ENCODE measurements around the gene FIGN.

FIGN gene

GRCh38 chr2:163735685-163736432, at the start of gene FIGN:
TSS of gene FIGN (minus strand) at chr2:163736008. CDS start at chr2:163734927, 1,081 bp downstream.
- ChIA-PET POLR2A (no interaction called here), CTCF (interaction anchor here (0.9 kb wide), 1 partner anchor 14 kb away, joined by 3 read pairs; no protein-coding TSS in a partner anchor)
- TF ChIP-seq CTCF (IDR thresholded peaks at IDR 0.05; ENCODE audit: control extremely low read depth, extremely low read depth, low read depth, missing control alignments): no peak
- DNase-seq (ENCODE audit: extremely low spot score): peak; percentile 7

- no peak for TF ChIP-seq CTCF (IDR thresholded peaks at IDR 0.05; ENCODE audit: control extremely low read depth, extremely low read depth, low read depth, missing control alignments)
- DNase-seq (ENCODE audit: extremely low spot score): no peak
- ChIA-PET CTCF (interaction anchor here (1.1 kb wide), 1 partner anchor 30 kb away, joined by 3 read pairs; no protein-coding TSS in a partner anchor), POLR2A (no interaction called here)
Observed at GRCh38 chr2:163785162-163785561, 49.4 kb upstream of the FIGN start.

GRCh38 chr2:163779970-163780597, 44.3 kb upstream of the FIGN start:
- no peak for TF ChIP-seq CTCF (IDR thresholded peaks at IDR 0.05; ENCODE audit: control extremely low read depth, extremely low read depth, low read depth, missing control alignments)
- ChIA-PET POLR2A (no interaction called here), CTCF (interaction anchor here (1.3 kb wide), 1 partner anchor 12 kb away, joined by 3 read pairs; no protein-coding TSS in a partner anchor)
- no peak for DNase-seq (ENCODE audit: extremely low spot score)

- ChIA-PET POLR2A (no interaction called here), CTCF (no interaction called here)
- no peak for DNase-seq (ENCODE audit: extremely low spot score)
- no peak for TF ChIP-seq CTCF (IDR thresholded peaks at IDR 0.05; ENCODE audit: control extremely low read depth, extremely low read depth, low read depth, missing control alignments)
Observed at GRCh38 chr2:163778045-163778781, 42.4 kb upstream of the FIGN start.

GRCh38 chr2:163775304-163775703, 39.5 kb upstream of the FIGN start:
- DNase-seq (ENCODE audit: extremely low spot score): no peak
- TF ChIP-seq CTCF (IDR thresholded peaks at IDR 0.05; ENCODE audit: control extremely low read depth, extremely low read depth, low read depth, missing control alignments): no peak
- POLR2A ChIA-PET: no interaction called here
- CTCF ChIA-PET: no interaction called here

- ChIA-PET POLR2A (no interaction called here), CTCF (no interaction called here)
- no peak for DNase-seq (ENCODE audit: extremely low spot score)
Observed at GRCh38 chr2:163774862-163775261, 39.1 kb upstream of the FIGN start.

More at GRCh38 chr2:163774862-163775261, 39.1 kb upstream of the FIGN start:
- TF ChIP-seq CTCF (IDR thresholded peaks at IDR 0.05; ENCODE audit: control extremely low read depth, extremely low read depth, low read depth, missing control alignments): no peak
